Transverse colon (tissue), 4 donors: ENCODE measurements around the gene NCR2.

Experiments used
- EP300 ChIP-seq: sonication (generic); formaldehyde crosslinking; IDR thresholded peaks from one replicate; pipeline ENCODE4 v1.6.1; 2017; ENCODE audit warnings: antibody characterized with exemption, low read depth
- POLR2A ChIP-seq: fragments of 450-650 bp; IDR thresholded peaks from one replicate; pipeline ENCODE4 v1.6.1; 2016; ENCODE audit warnings: antibody characterized with exemption, mild to moderate bottlenecking, moderate library complexity
- POLR2AphosphoS5 ChIP-seq, 3 donors: sonication (generic); formaldehyde crosslinking; IDR thresholded peaks; one replicate each; pipeline ENCODE4 v1.6.1; 2016; ENCODE audit warnings: antibody characterized with exemption in 3 of 3
- TF ChIP-seq, protein P1 (sequence below), 5 experiments: fragments of 200-600 bp in 3 of 5; fragments of 450-650 bp in 2 of 5; sonication (generic) in 3 of 5; IDR thresholded peaks; 1 replicate in 2 of 5; 2 replicates in 3 of 5; pipeline ENCODE4 v1.5.1; 2016 to 2017; ENCODE audit warnings: antibody characterized with exemption in 5 of 5, inconsistent platforms in 3 of 5, mild to moderate bottlenecking in 2 of 5, moderate library complexity in 1 of 5

DNA sequence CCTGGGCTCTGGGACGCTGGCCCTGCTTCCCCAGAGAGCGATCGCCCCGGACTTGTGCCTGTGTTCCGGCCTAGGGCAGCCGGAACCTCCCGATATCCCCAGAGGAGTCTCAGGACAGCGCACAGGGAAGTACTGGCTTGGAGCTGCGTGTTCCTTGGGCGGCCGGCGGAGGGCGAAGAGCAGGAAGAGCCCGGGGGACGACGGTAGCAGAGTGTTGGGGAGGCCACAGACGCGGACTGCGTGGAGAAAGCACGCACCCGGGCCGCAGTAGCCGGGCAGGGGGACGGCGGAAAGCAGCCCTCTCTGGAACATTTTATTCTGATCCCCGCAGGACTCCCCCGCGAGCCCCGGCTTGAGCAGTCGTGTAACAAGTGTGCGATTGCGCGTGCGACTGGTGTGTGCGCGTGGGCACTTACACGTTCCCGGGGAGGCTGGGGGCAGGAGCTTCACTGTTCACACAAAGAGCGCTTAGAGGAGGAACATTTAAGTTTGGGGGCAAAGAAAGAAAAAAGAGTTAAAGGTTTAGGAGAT lies 36.1 kb downstream of the NCR2 start:
- TF ChIP-seq, protein P1, sequence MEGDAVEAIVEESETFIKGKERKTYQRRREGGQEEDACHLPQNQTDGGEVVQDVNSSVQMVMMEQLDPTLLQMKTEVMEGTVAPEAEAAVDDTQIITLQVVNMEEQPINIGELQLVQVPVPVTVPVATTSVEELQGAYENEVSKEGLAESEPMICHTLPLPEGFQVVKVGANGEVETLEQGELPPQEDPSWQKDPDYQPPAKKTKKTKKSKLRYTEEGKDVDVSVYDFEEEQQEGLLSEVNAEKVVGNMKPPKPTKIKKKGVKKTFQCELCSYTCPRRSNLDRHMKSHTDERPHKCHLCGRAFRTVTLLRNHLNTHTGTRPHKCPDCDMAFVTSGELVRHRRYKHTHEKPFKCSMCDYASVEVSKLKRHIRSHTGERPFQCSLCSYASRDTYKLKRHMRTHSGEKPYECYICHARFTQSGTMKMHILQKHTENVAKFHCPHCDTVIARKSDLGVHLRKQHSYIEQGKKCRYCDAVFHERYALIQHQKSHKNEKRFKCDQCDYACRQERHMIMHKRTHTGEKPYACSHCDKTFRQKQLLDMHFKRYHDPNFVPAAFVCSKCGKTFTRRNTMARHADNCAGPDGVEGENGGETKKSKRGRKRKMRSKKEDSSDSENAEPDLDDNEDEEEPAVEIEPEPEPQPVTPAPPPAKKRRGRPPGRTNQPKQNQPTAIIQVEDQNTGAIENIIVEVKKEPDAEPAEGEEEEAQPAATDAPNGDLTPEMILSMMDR (IDR thresholded peaks at IDR 0.05) = peak in 4 of 5 experiments; percentile 18 to 50 (median 24)
- TF ChIP-seq POLR2AphosphoS5 (IDR thresholded peaks at IDR 0.05) (no peak), POLR2A (no peak), EP300 (no peak)
